Measurements from ENCODE around the gene TRPM3. TPM values are rescaled to one million over a fixed set of nuclear protein-coding genes. Genes with fewer than 3 reads are reported as not detected.

TRPM3 gene
- total RNA-seq, 4 donors from 2014 or later = under 0.01 to 0.26 (median under 0.01) TPM

DNA sequence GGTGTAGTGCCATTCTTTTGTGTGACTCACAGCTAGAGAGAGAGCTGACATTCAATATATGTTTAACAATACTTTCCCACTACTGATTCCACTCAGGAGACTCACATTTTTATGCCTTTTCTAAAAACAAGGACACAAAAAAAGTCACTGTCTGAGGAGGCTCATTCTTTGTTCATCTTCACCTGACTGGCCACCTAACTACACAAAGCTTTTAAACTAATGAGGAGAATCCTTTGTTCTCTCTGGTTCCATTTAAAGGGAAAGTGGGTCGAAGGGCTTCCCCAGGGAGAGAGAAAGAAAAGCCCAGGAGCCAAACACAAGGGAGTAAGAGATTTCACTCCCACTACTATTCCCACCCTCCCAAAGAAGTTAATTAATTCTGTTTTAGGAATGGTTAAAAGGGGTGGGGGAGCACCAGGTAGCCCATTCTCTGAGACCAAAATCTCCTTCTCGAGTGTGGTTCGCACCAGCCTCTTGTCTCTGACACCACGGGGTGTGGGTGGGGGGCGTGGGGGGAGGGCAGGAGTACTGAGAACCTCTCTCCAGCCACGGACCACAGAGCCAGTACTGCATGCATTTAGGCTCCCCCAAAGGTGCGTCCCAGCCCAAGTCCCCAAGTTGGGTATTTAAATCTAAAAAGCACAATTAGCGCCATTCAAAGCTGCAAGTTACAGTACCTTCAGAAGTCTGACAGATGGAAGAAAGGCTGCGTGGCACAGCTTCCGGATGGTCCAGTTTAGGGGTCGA is 747 bp downstream of the TRPM3 start:
- Histone ChIP-seq H3K9me3 (no peaks in the 10 kb centered on the region), H3K27me3 (peaks cover 0 to 21% (median 0%) of the 10 kb centered on the region in 4 donors), H3K36me3 (no peaks in the 10 kb centered on the region), H3K4me1 (peaks cover 0 to 4% (median 0%) of the 10 kb centered on the region in 3 donors), H3K4me3 (no peak overlapping the region), H3K27ac (no peak overlapping the region)
- TF ChIP-seq POLR2A (IDR thresholded peaks at IDR 0.05) = no peak
- TF ChIP-seq, protein P1, sequence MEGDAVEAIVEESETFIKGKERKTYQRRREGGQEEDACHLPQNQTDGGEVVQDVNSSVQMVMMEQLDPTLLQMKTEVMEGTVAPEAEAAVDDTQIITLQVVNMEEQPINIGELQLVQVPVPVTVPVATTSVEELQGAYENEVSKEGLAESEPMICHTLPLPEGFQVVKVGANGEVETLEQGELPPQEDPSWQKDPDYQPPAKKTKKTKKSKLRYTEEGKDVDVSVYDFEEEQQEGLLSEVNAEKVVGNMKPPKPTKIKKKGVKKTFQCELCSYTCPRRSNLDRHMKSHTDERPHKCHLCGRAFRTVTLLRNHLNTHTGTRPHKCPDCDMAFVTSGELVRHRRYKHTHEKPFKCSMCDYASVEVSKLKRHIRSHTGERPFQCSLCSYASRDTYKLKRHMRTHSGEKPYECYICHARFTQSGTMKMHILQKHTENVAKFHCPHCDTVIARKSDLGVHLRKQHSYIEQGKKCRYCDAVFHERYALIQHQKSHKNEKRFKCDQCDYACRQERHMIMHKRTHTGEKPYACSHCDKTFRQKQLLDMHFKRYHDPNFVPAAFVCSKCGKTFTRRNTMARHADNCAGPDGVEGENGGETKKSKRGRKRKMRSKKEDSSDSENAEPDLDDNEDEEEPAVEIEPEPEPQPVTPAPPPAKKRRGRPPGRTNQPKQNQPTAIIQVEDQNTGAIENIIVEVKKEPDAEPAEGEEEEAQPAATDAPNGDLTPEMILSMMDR (IDR thresholded peaks at IDR 0.05) = no peak
- 16 to 29% methylated on average over 3 to 6 of the region's 11 CpGs for WGBS, 2 donors
- intact Hi-C loops (cut with DNase I) = no loop called here
- no peak for DNase-seq

DNA sequence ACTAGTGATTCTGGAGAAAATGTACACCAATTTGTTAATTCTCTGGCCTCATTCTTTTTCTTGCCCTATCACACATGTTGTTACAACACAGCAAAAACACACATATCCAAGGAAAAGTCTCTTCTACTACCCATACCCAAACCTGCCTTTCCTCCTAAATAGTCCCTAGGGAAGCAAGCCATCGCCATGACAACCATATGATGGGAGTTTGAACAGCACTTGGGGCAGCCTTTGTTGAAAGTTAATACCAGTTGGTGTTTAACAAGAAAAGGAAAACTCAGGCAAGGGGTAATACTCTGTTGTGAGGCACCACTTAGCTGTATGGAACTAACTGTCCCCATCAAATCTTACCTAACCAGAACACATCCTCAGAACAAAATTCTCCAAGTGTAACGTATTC is 1.7 kb downstream of the TRPM3 start:
- intact Hi-C loops (cut with DNase I) = no loop called here

DNA sequence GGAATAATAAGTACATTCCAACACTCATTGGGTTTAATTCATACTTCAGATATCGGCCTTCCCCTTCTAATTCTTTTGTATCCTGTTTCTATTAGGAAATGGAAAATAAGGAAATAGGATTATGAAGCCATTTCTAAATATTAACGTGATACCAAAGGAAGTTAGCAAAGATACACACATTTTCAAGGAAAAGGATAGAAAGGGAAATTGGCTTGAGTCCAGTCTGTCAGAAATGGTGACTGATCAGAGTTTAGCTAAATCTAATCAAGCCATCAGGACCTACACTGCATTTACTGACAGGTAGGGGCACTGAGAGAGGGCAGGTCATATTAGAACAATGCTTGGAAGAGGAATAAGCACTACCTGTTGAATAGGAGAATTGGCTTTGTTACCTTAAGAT is 3.1 kb downstream of the TRPM3 start:
- Histone ChIP-seq H3K27me3 (peaks cover 0 to 21% (median 0%) of the 10 kb centered on the region in 4 donors), H3K9me3 (no peaks in the 10 kb centered on the region), H3K36me3 (no peaks in the 10 kb centered on the region), H3K27ac (no peak overlapping the region), H3K4me3 (no peak overlapping the region), H3K4me1 (peaks cover 0 to 4% (median 0%) of the 10 kb centered on the region in 3 donors)
- intact Hi-C loops (cut with DNase I) = no loop called here
- DNase-seq = no peak
- no peak for TF ChIP-seq POLR2A (IDR thresholded peaks at IDR 0.05)
- TF ChIP-seq, protein P1 (IDR thresholded peaks at IDR 0.05) = no peak
- 55 to 57% methylated on average over 2 of the region's 2 CpGs for WGBS, 2 donors

More for the DNA sequence above, 1.7 kb downstream of the TRPM3 start:
- 39 to 45% methylated on average over 2 of the region's 2 CpGs for WGBS, 2 donors
- TF ChIP-seq POLR2A (IDR thresholded peaks at IDR 0.05) = no peak
- TF ChIP-seq, protein P1 (IDR thresholded peaks at IDR 0.05) = no peak
- Histone ChIP-seq H3K36me3 (no peaks in the 10 kb centered on the region), H3K27ac (no peak overlapping the region), H3K4me1 (peaks cover 0 to 4% (median 0%) of the 10 kb centered on the region in 3 donors), H3K9me3 (no peaks in the 10 kb centered on the region), H3K27me3 (peaks cover 0 to 21% (median 0%) of the 10 kb centered on the region in 4 donors), H3K4me3 (no peak overlapping the region)
- no peak for DNase-seq

DNA sequence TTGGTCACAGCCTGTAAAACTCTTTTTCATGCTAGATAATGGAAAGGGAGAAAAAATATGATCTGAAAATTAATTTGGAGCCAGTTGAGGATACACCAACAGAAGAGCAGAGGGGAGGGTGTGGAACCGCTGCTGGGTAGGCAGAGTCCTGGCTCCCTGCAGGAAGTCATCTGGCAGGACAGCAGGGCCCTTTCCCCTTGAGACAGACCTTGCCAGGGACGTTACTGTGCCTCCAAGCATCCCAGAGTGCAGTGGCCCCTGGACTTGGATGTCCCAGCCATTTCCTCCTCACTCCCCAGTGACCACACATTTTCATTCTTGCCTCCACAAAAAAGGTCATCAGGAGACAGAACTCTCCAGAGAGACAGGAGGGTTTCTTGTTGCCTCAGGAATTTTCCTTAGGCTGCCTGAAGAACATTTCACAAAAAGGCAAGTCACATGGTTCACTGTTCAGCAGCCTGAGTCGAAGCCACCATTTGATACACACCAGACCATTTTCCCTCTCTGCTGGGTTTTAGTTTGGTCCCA is 5.9 kb downstream of the TRPM3 start:
- H3K4me1 ChIP-seq = no peaks in the 10 kb centered on the region
- TF ChIP-seq, protein P1 (IDR thresholded peaks at IDR 0.05) = no peak
- TF ChIP-seq POLR2A (IDR thresholded peaks at IDR 0.05) = no peak
- DNase-seq = no peak
- H3K27ac ChIP-seq = no peak overlapping the region
- intact Hi-C loops (cut with DNase I) = no loop called here
- WGBS, 2 donors = 38 to 42% methylated on average over 3 of the region's 3 CpGs
- no peaks in the 10 kb centered on the region for H3K27me3 ChIP-seq
- no peaks in the 10 kb centered on the region for H3K9me3 ChIP-seq
- H3K36me3 ChIP-seq = no peaks in the 10 kb centered on the region
- no peak overlapping the region for H3K4me3 ChIP-seq

DNA sequence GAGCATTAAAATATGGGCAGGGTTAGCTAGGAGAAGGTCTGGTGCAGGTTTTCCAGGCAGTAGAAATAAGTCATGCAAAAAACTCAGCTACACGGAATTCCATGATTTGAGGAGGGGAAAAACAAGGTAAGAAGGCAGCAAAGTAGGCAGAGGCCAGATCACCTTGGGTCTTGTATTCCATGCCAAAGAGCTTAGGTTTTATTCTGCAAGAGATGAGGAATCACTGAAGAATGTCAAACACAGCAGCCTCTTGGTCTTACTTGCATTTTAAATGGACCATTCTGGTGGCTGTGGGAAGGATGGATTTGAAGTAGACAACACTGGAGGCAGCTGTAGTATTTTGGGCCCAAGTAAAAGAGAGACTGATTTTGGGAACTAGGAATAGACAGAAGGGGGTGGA is 8.6 kb downstream of the TRPM3 start:
- Histone ChIP-seq H3K4me3 (no peak overlapping the region), H3K9me3 (no peaks in the 10 kb centered on the region), H3K4me1 (no peaks in the 10 kb centered on the region), H3K36me3 (no peaks in the 10 kb centered on the region), H3K27me3 (no peaks in the 10 kb centered on the region), H3K27ac (no peak overlapping the region)
- no peak for TF ChIP-seq POLR2A (IDR thresholded peaks at IDR 0.05)
- TF ChIP-seq, protein P1 (IDR thresholded peaks at IDR 0.05) = no peak
- DNase-seq = no peak
- whole genome bisulfite sequencing, 2 donors = 69 to 79% methylated on average over 1 of the region's 1 CpG
- intact Hi-C loops (cut with DNase I) = no loop called here

All from esophagus squamous epithelium (tissue), 5 donors.